ENCODE data around the gene CACNA2D3. TPM values are rescaled to one million over a fixed set of nuclear protein-coding genes. Genes with fewer than 3 reads are reported as not detected.

CACNA2D3 gene
- total RNA-seq, 1 donor from 2014 or later, result 3.2 TPM

- no peak for DNase-seq (ENCODE audit: low read depth)
Measured at GRCh38 chr3:54676087-54676486, 553.7 kb downstream of the CACNA2D3 start.

- DNase-seq (ENCODE audit: low read depth), result peak; percentile 12
Measured at GRCh38 chr3:54681706-54682105, 559.4 kb downstream of the CACNA2D3 start.

DNA sequence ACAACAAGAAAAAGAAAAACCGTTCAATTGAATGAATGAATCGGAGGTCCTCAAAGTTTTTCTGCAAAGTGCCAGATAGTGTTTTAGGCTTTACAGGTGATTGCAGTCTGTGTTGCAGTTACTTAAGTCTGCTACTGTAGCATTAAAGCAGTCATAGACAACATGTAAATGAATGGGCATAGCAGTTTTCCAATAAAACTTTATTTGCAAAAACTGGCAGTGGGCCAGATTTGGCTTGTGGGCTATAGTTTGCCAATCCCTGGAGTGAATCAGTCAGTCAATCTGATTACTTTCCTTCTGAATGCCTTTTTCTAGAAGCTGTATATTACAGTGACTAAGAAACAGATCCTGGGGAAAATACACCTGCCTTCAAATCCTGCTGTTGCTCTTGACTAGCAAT lies 562.9 kb downstream of the CACNA2D3 start:
- DNase-seq (ENCODE audit: low read depth), result no peak

- peak; percentile 88 for DNase-seq (ENCODE audit: low read depth)
Measured at GRCh38 chr3:54691289-54691771, 569.0 kb downstream of the CACNA2D3 start.

GRCh38 chr3:54696313-54696712 lies 574.0 kb downstream of the CACNA2D3 start:
- peak; percentile 82 for DNase-seq (ENCODE audit: low read depth)

- peak; percentile 6 for DNase-seq (ENCODE audit: low read depth)
Measured at GRCh38 chr3:54698054-54698453, 575.7 kb downstream of the CACNA2D3 start.

GRCh38 chr3:54703923-54704322 lies 581.6 kb downstream of the CACNA2D3 start:
- no peak for DNase-seq (ENCODE audit: low read depth)

DNA sequence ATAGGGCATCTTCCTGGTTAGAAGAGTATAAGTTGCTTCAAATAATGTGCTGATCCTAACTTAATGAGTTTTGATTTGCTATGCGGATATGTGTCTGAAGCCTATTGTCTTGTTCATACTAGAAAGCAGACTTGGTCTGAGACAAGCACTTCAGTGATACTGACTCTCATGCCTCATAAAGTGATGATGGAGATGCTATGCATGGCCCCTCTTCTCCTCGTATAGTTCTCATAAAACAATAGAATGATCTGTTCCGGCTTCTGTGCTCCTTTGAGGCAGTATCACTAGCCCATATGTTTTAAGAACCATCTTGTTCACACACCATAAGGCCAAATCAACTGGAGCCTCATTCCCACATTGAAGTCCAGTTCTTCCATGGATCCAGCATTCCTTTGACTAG lies 583.4 kb downstream of the CACNA2D3 start:
- DNase-seq (ENCODE audit: low read depth), result no peak

GRCh38 chr3:54706738-54707137 lies 584.4 kb downstream of the CACNA2D3 start:
- DNase-seq (ENCODE audit: low read depth), result no peak

DNA sequence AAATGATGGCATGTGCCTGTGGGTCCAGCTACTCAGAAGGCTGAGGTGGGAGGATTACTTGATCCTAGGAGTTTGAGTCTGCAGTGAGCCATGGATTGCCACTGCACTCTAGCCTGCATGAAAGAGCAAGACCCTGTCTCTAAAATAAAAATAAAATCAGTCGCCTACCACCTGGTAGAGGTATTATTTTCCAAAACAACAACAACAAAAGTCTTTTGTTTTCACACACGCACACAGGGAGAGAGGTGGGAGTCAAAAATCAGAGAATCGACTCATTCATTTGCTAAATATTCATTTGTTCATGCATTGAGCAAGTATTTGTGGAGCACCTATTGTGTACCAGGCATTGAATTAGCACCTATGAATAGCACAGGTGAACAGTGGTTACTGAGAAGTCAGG lies 587.4 kb downstream of the CACNA2D3 start:
- no peak for DNase-seq (ENCODE audit: low read depth)

- no peak for DNase-seq (ENCODE audit: low read depth)
Measured at GRCh38 chr3:54710954-54711353, 588.6 kb downstream of the CACNA2D3 start.

GRCh38 chr3:54712539-54712938 lies 590.2 kb downstream of the CACNA2D3 start:
- DNase-seq (ENCODE audit: low read depth), result no peak

DNA sequence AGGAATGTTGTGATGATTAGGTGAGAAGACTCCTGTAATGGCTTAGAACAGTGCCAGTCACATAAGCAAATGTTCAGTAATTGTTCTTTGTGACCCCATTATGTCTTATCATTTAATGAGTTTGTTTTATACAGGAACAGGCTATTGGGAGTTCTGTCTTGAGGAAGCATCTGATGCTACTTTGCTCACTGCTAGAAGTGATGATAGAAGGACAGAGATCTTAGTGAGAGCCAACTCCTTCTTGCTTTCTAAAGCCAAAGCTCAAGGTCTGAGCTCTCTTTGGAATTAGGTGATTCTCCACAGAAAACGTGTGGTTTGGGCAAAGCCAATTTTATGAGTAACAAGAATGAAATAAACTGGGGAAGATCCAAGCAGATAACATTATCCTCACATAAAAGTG lies 590.7 kb downstream of the CACNA2D3 start:
- DNase-seq (ENCODE audit: low read depth), result no peak

GRCh38 chr3:54713455-54713854 lies 591.1 kb downstream of the CACNA2D3 start:
- no peak for DNase-seq (ENCODE audit: low read depth)

DNA sequence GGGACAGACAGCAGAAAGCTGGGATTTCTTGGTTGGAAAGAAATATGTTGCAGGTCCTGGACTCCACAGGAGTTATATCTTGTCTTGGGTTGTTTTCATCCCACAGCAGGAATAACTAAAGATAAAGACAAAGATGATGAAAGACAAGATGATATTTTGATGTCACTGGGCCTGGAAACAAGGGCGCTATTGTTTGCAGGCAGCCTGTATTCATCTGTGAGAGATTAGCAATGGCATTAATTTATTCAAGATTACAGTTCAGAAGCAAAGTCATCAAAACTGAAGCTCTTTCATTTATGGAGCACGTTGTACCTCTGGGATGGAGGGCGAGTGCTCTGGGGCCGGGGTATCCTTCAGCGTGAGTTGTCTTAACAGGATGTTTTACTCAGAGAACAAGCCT lies 591.7 kb downstream of the CACNA2D3 start:
- DNase-seq (ENCODE audit: low read depth), result no peak

DNA sequence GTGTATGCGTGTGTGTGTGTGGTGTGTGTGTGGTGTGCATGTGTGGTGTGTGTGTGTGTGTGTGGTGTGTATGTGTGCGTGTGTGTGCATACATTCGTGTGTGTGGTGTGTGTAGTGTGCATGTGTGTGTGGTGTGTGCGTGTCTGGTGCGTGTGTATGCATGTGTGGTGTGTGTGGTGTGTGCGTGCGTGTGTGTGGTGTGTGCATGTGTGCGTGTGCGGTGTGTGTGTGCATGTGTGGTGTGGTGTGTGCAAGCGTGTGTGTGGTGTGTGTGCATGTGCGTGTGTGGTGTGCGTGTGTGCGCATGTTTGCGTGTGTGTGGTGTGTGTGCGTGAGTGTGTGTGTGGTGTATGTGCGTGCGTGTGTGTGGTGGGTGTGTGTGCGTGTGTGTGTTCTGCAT lies 595.2 kb downstream of the CACNA2D3 start:
- no peak for DNase-seq (ENCODE audit: low read depth)

DNA sequence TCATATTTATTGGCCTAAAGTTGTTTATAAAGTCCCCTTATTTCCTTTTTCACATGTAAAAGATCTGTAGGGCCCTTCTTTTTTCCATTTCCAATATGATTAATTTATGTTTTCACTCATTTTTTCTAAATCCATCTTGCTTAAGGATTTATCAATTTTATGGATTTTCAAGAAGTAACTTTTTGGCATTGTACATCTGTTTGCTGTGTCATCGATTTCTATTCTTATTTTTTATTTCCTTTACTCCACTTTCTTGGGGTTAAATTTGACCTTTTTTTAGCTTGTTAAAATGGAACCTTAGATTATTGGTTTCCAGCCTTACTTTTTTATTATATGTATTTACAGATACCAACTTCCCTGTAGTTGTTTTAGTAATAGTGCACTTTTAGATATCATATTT lies 597.6 kb downstream of the CACNA2D3 start:
- no peak for DNase-seq (ENCODE audit: low read depth)

- no peak for DNase-seq (ENCODE audit: low read depth)
Measured at GRCh38 chr3:54720604-54721003, 598.3 kb downstream of the CACNA2D3 start.

DNA sequence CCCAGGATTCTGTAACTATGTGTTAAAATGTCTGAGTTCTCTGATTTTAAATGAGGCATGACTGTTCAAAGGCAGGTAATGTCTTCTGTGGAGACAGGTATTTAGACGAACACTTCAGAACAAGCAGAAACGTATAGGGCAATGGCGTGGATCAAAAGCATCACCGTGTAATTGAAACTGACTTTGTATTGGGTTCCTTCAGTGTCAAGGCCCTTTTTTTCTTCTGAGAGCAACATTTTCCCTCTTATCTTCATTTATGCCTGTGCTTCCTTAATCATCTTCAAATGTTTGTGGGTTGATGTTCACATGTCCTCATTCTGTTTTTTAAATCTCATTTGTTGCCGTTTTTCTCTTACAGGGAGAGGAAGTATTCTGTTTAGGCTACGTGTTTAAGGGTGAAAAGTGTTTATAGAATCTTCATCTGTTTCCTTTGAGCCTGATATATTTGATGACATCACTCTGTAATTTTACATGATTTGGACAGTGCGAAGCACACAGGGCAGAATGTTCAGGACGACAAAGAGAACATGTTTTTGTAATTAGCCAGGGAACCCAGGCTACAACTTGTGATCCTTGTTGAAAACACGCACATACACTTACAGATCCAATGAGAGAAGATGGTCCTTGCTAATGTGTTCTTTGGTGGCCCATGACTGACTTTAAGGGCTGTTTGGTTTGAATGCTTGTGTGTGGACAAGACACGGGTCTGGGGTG lies 609.5 kb downstream of the CACNA2D3 start:
- no peak for DNase-seq (ENCODE audit: low read depth)

- DNase-seq (ENCODE audit: low read depth), result no peak
Measured at GRCh38 chr3:54733106-54734006, 611.0 kb downstream of the CACNA2D3 start.

DNA sequence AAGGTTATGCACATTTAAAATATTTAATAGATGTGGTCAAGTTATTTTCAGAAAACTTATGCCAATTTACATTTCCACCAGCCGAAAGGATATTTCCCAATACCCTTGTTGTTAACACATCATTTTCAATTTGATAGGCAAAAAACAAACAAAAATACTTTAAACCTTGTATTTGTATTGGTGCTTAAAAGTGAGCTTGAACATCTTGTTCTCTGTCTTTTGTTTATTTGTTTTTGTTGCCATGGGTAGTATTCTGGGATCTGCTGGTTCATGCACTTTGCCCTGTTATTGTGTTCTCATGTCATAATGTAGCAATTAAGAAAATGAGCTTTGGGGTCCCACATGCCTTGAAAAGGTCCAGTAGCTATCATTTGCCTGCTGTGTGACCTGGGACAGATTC lies 614.1 kb downstream of the CACNA2D3 start:
- DNase-seq (ENCODE audit: low read depth), result peak; percentile 19

GRCh38 chr3:54743755-54744154 lies 621.4 kb downstream of the CACNA2D3 start:
- DNase-seq (ENCODE audit: low read depth), result no peak

- DNase-seq (ENCODE audit: low read depth), result no peak
Measured at GRCh38 chr3:54744291-54744690, 621.9 kb downstream of the CACNA2D3 start.

All from renal cortical epithelial cell (primary cell).